GM12878 (cell line): ENCODE measurements around the gene XPC. TPM values are rescaled to one million over a fixed set of nuclear protein-coding genes. Genes with fewer than 3 reads are reported as not detected.

Source experiments
- ATAC-seq: fragments of 200-7000 bp; cut with Tn5 transposase; 3 replicates; pipeline ENCODE4 v1.9.1; 2020; ENCODE audit warnings: mild to moderate bottlenecking, moderate library complexity
- BruUV-seq: library from RNA; stranded (reverse); fragments of 400-500 nt; replicated peaks from 2 replicates; lab custom pipeline; 2021; lab: Mats Ljungman, UMichigan
- CTCF ChIA-PET: fragments of 300-600 bp; sonication (Branson Sonifier 250); formaldehyde crosslinking; extraction: SDS; loops from one replicate; lab custom pipeline; 2021; ENCODE audit warnings: inconsistent platforms; lab: Yijun Ruan, JAX
- POLR2A ChIA-PET: fragments of 350-600 bp; formaldehyde crosslinking; extraction: SDS; loops from one replicate; lab custom pipeline; 2021; ENCODE audit warnings: inconsistent platforms; lab: Charles Lee
- RAD21 ChIA-PET: fragments of 300-600 bp; sonication (Branson Sonifier 250); formaldehyde crosslinking; loops from one replicate; lab custom pipeline; 2023; ENCODE audit warnings: antibody characterized with exemption; ENCODE audit not compliant: unreplicated experiment; lab: Charles Lee
- SMC1A ChIA-PET: fragments of 300-600 bp; sonication (Branson Sonifier 250); formaldehyde crosslinking; loops from one replicate; lab custom pipeline; 2023; ENCODE audit not compliant: unreplicated experiment, uncharacterized antibody; lab: Charles Lee
- DNase-seq: peaks from one replicate; pipeline ENCODE4 v3.0.0-alpha.2; 2011; ENCODE audit warnings: low read depth, low spot score
- FAIRE-seq: peaks from 3 replicates; lab custom pipeline; 2011; peaks lifted over from hg19 to GRCh38; lab: Jason Lieb, UNC
- H2AFZ ChIP-seq: 2 replicates; pipeline ENCODE4 v1.6.0; 2011; ENCODE audit warnings: low read depth, low read length, control low read depth; ENCODE audit not compliant: control insufficient read depth
- H3K27ac ChIP-seq: 2 replicates; pipeline ENCODE4 v1.5.1; 2011; ENCODE audit warnings: control low read depth; ENCODE audit not compliant: control insufficient read depth, insufficient read depth
- H3K27me3 ChIP-seq, 2 experiments: replicated peaks in 1 of 2; 2 replicates each; pipeline versions ENCODE4 v1.6.0 to v1.6.1; 2011; ENCODE audit warnings: low read length in 1 of 2; ENCODE audit not compliant: control insufficient read depth in 2 of 2, insufficient read depth in 2 of 2
- H3K36me3 ChIP-seq, 2 experiments: 2 replicates each; pipeline ENCODE4 v1.5.1; 2011; ENCODE audit warnings: low read length in 1 of 2; ENCODE audit not compliant: control insufficient read depth in 2 of 2, insufficient read depth in 2 of 2
- H3K4me1 ChIP-seq: 2 replicates; pipeline ENCODE4 v1.6.1; 2011; ENCODE audit warnings: mild to moderate bottlenecking, low read length, moderate library complexity, mixed read lengths; ENCODE audit not compliant: control insufficient read depth, insufficient read depth
- H3K4me2 ChIP-seq: 2 replicates; pipeline ENCODE4 v1.6.0; 2011; ENCODE audit warnings: control low read depth; ENCODE audit not compliant: control insufficient read depth, insufficient read depth
- H3K4me3 ChIP-seq: fragments of 200-600 bp; sonication (generic); 2 replicates; pipeline ENCODE4 v1.5.1; 2016
- H3K79me2 ChIP-seq: 2 replicates; pipeline ENCODE4 v1.6.0; 2011; ENCODE audit warnings: low read length; ENCODE audit not compliant: control insufficient read depth, insufficient read depth
- H3K9ac ChIP-seq: 2 replicates; pipeline ENCODE4 v1.8.0; 2011; ENCODE audit warnings: low read length, control low read depth, mixed read lengths; ENCODE audit not compliant: control insufficient read depth, insufficient read depth
- H3K9me3 ChIP-seq: replicated peaks from 3 replicates; pipeline ENCODE4 v1.5.1; 2011; ENCODE audit warnings: mild to moderate bottlenecking, low read length; ENCODE audit not compliant: control insufficient read depth, insufficient read depth
- H4K20me1 ChIP-seq: 2 replicates; pipeline ENCODE4 v1.6.0; 2011; ENCODE audit not compliant: control insufficient read depth, insufficient read depth
- BMI1 ChIP-seq: fragments of 450-650 bp; IDR thresholded peaks from 2 replicates; pipeline ENCODE4 v1.6.1; 2016; ENCODE audit warnings: mild to moderate bottlenecking, moderate library complexity, borderline replicate concordance
- CBX3 ChIP-seq: fragments of 200-600 bp; sonication (generic); IDR thresholded peaks from 2 replicates; pipeline ENCODE4 v1.6.1; 2016; ENCODE audit warnings: low read depth, borderline replicate concordance
- CUX1 ChIP-seq: IDR thresholded peaks from 2 replicates; pipeline ENCODE4 v1.6.1; 2012; ENCODE audit warnings: improper control_type of control experiment, low read depth, low read length; ENCODE audit not compliant: insufficient replicate concordance
- KDM1A ChIP-seq: fragments of 200-600 bp; sonication (generic); IDR thresholded peaks from 2 replicates; pipeline ENCODE4 v1.6.1; 2016; ENCODE audit warnings: borderline replicate concordance
- NFIC ChIP-seq: IDR thresholded peaks from 2 replicates; pipeline ENCODE4 v1.6.1; 2012; ENCODE audit warnings: low read depth, mild to moderate bottlenecking, inconsistent platforms, low read length, moderate library complexity
- NR2C2 ChIP-seq: IDR thresholded peaks from 2 replicates; pipeline ENCODE4 v1.6.1; 2011; ENCODE audit warnings: borderline replicate concordance, low read depth; ENCODE audit not compliant: control insufficient read depth, insufficient read length
- NR2F1 ChIP-seq: fragments of 450-650 bp; conservative IDR thresholded peaks from 2 replicates; pipeline ENCODE4 v1.6.1; 2017; ENCODE audit warnings: mild to moderate bottlenecking
- RBBP5 ChIP-seq: fragments of 200-600 bp; sonication (generic); conservative IDR thresholded peaks from 2 replicates; pipeline ENCODE4 v1.6.1; 2016
- RUNX3 ChIP-seq: IDR thresholded peaks from 2 replicates; pipeline ENCODE4 v1.6.1; 2012; ENCODE audit warnings: low read length, inconsistent platforms
- SMARCA5 ChIP-seq: fragments of 450-650 bp; IDR thresholded peaks from 2 replicates; pipeline ENCODE4 v1.6.1; 2017; ENCODE audit warnings: mild to moderate bottlenecking
- SREBF2 ChIP-seq: IDR thresholded peaks from 2 replicates; pipeline ENCODE4 v1.6.1; 2012; ENCODE audit warnings: mild to moderate bottlenecking, low read length
- ZNF622 ChIP-seq: fragments of 450-650 bp; IDR thresholded peaks from 2 replicates; pipeline ENCODE4 v1.6.1; 2017; ENCODE audit warnings: mild to moderate bottlenecking, inconsistent platforms
- WGBS: methylation state at CpG from one replicate; pipeline ENCODE4 v1.1.6; 2016; ENCODE audit warnings: low lambda C conversion rate; ENCODE audit not compliant: insufficient replicate concordance, insufficient coverage; ENCODE audit errors: missing lambda C conversion rate; 5-methylcytosine and 5-hydroxymethylcytosine counted together
- in situ Hi-C: fragments of 300-500 bp; cut with MboI; formaldehyde crosslinking; loops from 9 replicates; pipeline ENCODE4 v1.14.3; 2018; ENCODE audit warnings: mixed read lengths
- intact Hi-C: fragments of 100-400 bp; cut with micrococcal nuclease; formaldehyde crosslinking; loops from one replicate; pipeline ENCODE4 v1.14.2; 2022; ENCODE audit not compliant: unreplicated experiment
- polyA plus RNA-seq, 11 experiments: library from polyadenylated mRNA; depleted of rRNA in 4 of 11; unstranded in 6 of 11; stranded (reverse) in 5 of 11; fragments of >200 nt; fragmentation: Nextera tagmentation in 4 of 11; fragmentation: Illumina TruSeq in 1 of 11; extraction: Ambion mirVana in 4 of 11; extraction: Trizol in 1 of 11; gene quantifications; 1 replicate in 1 of 11; 2 replicates in 10 of 11; pipeline versions ENCODE4 v1.2.1 to v1.2.3, GENCODE V29; 2011 to 2016; ENCODE audit warnings: inconsistent platforms in 2 of 11, missing spikeins in 2 of 11, low read depth in 1 of 11
- total RNA-seq, 4 experiments: library from RNA; depleted of rRNA in 3 of 4; stranded (reverse); fragments of >200 nt in 3 of 4; fragmentation: Illumina TruSeq in 1 of 4; extraction: Trizol in 1 of 4; gene quantifications; 2 replicates each; pipeline versions ENCODE4 v1.2.1 to v1.2.3, GENCODE V29; 2013 to 2021
- TF ChIP-seq, protein P1 (sequence below): fragments of 150-350 bp; IDR thresholded peaks from 2 replicates; pipeline ENCODE4 v1.6.1; 2016; ENCODE audit warnings: low read depth, low read length
- TF ChIP-seq, protein P2 (sequence below): fragments of 450-650 bp; IDR thresholded peaks from 2 replicates; pipeline ENCODE4 v1.6.1; 2014; ENCODE audit warnings: mild to moderate bottlenecking
- TF ChIP-seq, protein P3 (sequence below): fragments of 150-350 bp; IDR thresholded peaks from 2 replicates; pipeline ENCODE4 v1.6.1; 2014; ENCODE audit warnings: mild to moderate bottlenecking, low read depth, low read length

The XPC gene
- total and polyA plus RNA-seq, 10 of the 15 experiments (the other 5 are each of a cell fraction or from before 2014, with no cell fraction given), result 4.0 to 48.3 (median 29.8) TPM

- POLR2A ChIA-PET, result interaction anchor here (1.1 kb wide), 1 partner anchor 8 kb away, joined by 3 read pairs; no protein-coding TSS in a partner anchor
- no TSS peak for BruUV-seq
- FAIRE-seq, result no peak
- Histone ChIP-seq H3K9me3 (no peaks in the 10 kb centered on the region), H3K9ac (no peak overlapping the region), H3K27ac (no peak overlapping the region), H3K79me2 (peaks cover 1% of the 10 kb centered on the region; the same call in 1 of the 2 replicates), H4K20me1 (no peaks in the 10 kb centered on the region), H3K4me2 (no peak overlapping the region), H2AFZ (no peak overlapping the region), H3K4me3 (no peak overlapping the region), H3K4me1 (no peaks in the 10 kb centered on the region), H3K27me3 (no peaks in the 10 kb centered on the region), H3K36me3 (peaks cover 20 to 29% of the 10 kb centered on the region in 2 experiments)
- intact Hi-C loops (no loop called here), in situ Hi-C loops (no loop called here)
- CTCF ChIA-PET, result no interaction called here
- WGBS, result 100% methylated on average over 5 of the region's 5 CpGs
- RAD21 ChIA-PET, result no interaction called here
- DNase-seq, result no peak
- SMC1A ChIA-PET, result no interaction called here
- ATAC-seq, result no peak
- TF ChIP-seq NFIC (no peak), ZNF622 (no peak), NR2F1 (no peak), RBBP5 (no peak), CUX1 (no peak), BMI1 (no peak), RUNX3 (no peak), KDM1A (no peak), NR2C2 (no peak), SMARCA5 (no peak), SREBF2 (no peak), CBX3 (no peak)
- TF ChIP-seq, protein P1, sequence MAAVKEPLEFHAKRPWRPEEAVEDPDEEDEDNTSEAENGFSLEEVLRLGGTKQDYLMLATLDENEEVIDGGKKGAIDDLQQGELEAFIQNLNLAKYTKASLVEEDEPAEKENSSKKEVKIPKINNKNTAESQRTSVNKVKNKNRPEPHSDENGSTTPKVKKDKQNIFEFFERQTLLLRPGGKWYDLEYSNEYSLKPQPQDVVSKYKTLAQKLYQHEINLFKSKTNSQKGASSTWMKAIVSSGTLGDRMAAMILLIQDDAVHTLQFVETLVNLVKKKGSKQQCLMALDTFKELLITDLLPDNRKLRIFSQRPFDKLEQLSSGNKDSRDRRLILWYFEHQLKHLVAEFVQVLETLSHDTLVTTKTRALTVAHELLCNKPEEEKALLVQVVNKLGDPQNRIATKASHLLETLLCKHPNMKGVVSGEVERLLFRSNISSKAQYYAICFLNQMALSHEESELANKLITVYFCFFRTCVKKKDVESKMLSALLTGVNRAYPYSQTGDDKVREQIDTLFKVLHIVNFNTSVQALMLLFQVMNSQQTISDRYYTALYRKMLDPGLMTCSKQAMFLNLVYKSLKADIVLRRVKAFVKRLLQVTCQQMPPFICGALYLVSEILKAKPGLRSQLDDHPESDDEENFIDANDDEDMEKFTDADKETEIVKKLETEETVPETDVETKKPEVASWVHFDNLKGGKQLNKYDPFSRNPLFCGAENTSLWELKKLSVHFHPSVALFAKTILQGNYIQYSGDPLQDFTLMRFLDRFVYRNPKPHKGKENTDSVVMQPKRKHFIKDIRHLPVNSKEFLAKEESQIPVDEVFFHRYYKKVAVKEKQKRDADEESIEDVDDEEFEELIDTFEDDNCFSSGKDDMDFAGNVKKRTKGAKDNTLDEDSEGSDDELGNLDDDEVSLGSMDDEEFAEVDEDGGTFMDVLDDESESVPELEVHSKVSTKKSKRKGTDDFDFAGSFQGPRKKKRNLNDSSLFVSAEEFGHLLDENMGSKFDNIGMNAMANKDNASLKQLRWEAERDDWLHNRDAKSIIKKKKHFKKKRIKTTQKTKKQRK, result no peak
- TF ChIP-seq, protein P2, sequence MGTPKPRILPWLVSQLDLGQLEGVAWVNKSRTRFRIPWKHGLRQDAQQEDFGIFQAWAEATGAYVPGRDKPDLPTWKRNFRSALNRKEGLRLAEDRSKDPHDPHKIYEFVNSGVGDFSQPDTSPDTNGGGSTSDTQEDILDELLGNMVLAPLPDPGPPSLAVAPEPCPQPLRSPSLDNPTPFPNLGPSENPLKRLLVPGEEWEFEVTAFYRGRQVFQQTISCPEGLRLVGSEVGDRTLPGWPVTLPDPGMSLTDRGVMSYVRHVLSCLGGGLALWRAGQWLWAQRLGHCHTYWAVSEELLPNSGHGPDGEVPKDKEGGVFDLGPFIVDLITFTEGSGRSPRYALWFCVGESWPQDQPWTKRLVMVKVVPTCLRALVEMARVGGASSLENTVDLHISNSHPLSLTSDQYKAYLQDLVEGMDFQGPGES, result no peak
- TF ChIP-seq, protein P3, sequence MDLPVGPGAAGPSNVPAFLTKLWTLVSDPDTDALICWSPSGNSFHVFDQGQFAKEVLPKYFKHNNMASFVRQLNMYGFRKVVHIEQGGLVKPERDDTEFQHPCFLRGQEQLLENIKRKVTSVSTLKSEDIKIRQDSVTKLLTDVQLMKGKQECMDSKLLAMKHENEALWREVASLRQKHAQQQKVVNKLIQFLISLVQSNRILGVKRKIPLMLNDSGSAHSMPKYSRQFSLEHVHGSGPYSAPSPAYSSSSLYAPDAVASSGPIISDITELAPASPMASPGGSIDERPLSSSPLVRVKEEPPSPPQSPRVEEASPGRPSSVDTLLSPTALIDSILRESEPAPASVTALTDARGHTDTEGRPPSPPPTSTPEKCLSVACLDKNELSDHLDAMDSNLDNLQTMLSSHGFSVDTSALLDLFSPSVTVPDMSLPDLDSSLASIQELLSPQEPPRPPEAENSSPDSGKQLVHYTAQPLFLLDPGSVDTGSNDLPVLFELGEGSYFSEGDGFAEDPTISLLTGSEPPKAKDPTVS, result no peak
Measured at GRCh38 chr3:14133876-14134275, 44.5 kb downstream of the XPC start.
